Mesodermal cell (in vitro differentiated cells): Measurements from ENCODE around the gene PISD.

Experiments
- H3K27ac ChIP-seq: 2 replicates; pipeline ENCODE4 v1.7.0; 2013; ENCODE audit warnings: mild to moderate bottlenecking, low read depth, low read length, moderate library complexity; ENCODE audit not compliant: severe bottlenecking
- H3K36me3 ChIP-seq: 2 replicates; pipeline ENCODE4 v1.7.1; 2013; ENCODE audit warnings: mild to moderate bottlenecking, low read length, moderate library complexity; ENCODE audit not compliant: control insufficient read depth, insufficient read depth
- H3K4me1 ChIP-seq: one replicate; pipeline ENCODE4 v1.7.1; 2013; ENCODE audit warnings: mild to moderate bottlenecking, low read length; ENCODE audit not compliant: insufficient read depth, control insufficient read depth, poor library complexity, severe bottlenecking
- H3K4me3 ChIP-seq: 2 replicates; pipeline ENCODE4 v1.7.0; 2013; ENCODE audit warnings: low read length, control low read depth, mild to moderate bottlenecking; ENCODE audit not compliant: insufficient read depth, poor library complexity, severe bottlenecking; ENCODE audit errors: extremely low read depth
- H3K9me3 ChIP-seq: 2 replicates; pipeline ENCODE4 v1.7.1; 2013; ENCODE audit warnings: mild to moderate bottlenecking, low read length, moderate library complexity; ENCODE audit not compliant: control insufficient read depth
- WGBS, 2 experiments: methylation state at CpG; one replicate each; pipeline ENCODE4 v1.1.5; 2013; ENCODE audit warnings: missing lambda C conversion rate in 2 of 2; ENCODE audit not compliant: insufficient coverage in 2 of 2; 5-methylcytosine and 5-hydroxymethylcytosine counted together

Gene PISD

DNA sequence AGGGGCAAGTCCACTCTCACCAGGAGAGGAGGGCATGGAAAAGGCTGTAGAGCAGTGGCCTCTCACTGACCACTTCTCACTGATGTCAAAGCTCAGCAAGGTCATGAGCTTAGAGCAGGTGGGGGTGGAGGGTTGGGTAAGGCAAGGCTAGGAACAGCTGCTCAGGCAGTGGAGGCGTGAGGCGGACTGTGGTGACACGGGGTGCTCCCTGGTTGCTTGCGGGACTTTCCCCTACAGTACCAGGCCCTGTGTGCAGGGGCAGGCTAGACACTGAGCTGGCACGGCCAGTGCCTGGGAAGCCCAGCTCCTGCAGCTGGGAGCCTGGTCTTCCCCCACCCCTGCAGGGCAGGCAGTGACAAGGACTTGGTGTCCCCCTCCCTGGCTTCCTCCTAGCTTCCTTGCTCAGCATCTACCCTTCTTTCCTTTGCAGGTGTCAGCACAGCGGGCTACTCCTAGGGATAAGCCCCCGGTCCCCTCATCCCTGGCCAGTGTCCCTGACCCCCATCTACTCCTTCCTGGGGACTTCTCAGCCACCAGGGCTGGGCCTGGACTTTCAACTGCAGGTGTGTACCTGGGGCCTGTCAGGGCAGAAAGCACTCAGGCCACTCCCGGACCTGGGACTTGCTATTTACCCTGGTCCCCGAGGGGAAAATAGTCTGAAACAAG is 45.6 kb downstream of the PISD start:
- no peak overlapping the region for H3K27ac ChIP-seq
- no peak overlapping the region for H3K4me3 ChIP-seq
- H3K4me1 ChIP-seq, result no peaks in the 10 kb centered on the region
- peaks cover 49% of the 10 kb centered on the region for H3K36me3 ChIP-seq
- H3K9me3 ChIP-seq, result no peaks in the 10 kb centered on the region
- WGBS, 2 experiments, result 93 to 97% methylated on average over 5 to 9 of the region's 9 CpGs

DNA sequence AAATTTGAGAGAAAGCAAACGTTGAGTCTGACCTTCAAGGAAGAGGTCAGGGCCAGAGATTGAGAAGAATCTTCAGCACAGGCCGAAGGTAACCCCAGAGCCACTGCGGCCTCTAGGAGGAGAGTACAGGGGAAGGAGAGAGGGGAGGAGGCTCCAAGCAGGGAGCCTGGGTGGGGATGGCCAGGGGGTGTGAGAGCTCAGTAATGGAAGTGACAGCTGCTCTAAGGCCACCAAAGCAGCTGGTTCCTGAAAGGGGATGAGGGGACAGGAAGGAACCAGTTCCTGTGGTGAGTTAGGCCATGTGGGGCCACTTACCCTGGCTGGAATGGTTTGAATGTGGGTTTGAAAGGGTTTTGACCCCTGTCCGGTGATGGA is 46.1 kb downstream of the PISD start:
- Histone ChIP-seq H3K4me3 (no peak overlapping the region), H3K27ac (peak overlapping the region; percentile 59), H3K4me1 (no peaks in the 10 kb centered on the region), H3K9me3 (no peaks in the 10 kb centered on the region), H3K36me3 (peaks cover 45% of the 10 kb centered on the region)
- 87 to 91% methylated on average over 4 of the region's 4 CpGs for WGBS, 2 experiments

DNA sequence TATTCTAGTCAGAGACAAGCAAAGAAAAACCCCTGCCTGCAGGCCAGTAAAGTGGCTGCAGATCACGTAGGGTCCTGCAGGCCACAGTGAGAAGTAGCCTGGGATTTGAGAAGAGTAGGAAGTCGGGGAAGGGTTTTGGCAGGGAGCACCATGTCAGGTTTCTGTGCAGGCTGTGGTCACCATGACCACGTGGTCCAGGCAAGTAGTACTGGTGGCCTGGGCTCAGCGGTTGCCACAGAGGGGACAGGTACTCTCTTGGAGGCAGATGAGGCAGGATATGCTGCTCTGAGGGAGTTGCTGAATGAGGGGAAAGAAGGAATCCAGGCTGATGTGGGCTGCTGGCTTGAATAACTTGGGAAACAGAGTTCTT is 46.5 kb downstream of the PISD start:
- no peaks in the 10 kb centered on the region for H3K9me3 ChIP-seq
- H3K4me1 ChIP-seq, result no peaks in the 10 kb centered on the region
- H3K27ac ChIP-seq, result peak overlapping the region; percentile 59
- peaks cover 40% of the 10 kb centered on the region for H3K36me3 ChIP-seq
- 93 to 95% methylated on average over 4 of the region's 4 CpGs for WGBS, 2 experiments
- H3K4me3 ChIP-seq, result no peak overlapping the region

DNA sequence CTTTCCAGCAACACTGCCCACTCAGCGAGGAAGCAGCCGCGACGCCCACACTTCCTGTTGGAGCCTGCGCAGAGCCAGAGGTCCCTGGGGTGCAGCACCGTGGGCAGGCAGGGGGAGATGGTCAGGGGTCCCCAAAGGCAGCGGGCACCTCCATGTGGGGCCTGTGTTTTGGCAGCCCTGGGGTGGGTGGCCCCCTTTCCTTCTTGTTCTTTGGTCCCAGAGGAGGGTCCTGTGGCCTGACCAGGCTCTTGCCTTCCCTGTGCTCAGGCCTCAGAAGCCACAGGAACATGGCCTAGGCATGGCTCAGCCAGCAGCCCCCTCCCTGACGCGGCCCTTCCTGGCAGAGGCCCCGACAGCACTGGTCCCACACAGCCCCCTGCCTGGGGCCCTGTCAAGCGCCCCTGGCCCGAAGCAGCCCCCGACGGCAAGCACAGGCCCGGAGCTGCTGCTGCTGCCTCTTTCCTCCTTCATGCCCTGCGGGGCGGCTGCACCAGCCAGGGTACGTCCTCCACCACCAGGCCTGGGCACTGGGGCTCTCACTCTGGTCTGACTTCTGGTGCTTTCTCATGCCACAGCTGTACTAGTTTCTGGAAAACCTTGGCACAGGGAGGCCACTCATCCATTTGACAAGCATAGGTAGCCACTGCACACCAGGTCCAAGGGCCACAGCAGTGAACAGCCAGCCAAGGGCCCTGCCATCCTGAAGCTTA is 47.1 kb downstream of the PISD start:
- Histone ChIP-seq H3K36me3 (peaks cover 35% of the 10 kb centered on the region), H3K4me3 (no peak overlapping the region), H3K4me1 (no peaks in the 10 kb centered on the region), H3K9me3 (no peaks in the 10 kb centered on the region), H3K27ac (no peak overlapping the region)
- 93 to 98% methylated on average over 11 to 12 of the region's 18 CpGs for WGBS, 2 experiments

DNA sequence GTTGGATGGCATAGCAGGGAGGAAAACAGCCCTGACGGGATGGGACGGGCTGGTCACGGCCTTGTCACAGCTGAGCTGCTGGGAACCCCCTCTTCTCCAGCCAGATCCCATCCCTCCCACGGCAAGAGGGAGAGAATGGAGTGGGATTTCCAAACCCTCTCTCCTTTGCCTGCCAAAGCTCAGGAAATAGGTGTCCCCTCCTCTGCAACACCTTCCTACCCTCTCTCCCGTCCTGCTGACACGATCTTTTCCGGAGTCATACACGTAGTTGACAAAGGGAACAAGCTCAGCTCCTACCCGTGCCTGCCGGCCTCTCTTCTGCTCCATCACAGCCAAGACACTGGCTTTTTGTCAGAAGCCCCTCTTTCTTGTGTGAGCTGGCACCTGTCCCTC is 48.1 kb downstream of the PISD start:
- Histone ChIP-seq H3K4me1 (no peaks in the 10 kb centered on the region), H3K4me3 (no peak overlapping the region), H3K27ac (no peak overlapping the region), H3K9me3 (no peaks in the 10 kb centered on the region), H3K36me3 (peaks cover 25% of the 10 kb centered on the region)
- WGBS, 2 experiments, result 87 to 95% methylated on average over 3 to 6 of the region's 10 CpGs

DNA sequence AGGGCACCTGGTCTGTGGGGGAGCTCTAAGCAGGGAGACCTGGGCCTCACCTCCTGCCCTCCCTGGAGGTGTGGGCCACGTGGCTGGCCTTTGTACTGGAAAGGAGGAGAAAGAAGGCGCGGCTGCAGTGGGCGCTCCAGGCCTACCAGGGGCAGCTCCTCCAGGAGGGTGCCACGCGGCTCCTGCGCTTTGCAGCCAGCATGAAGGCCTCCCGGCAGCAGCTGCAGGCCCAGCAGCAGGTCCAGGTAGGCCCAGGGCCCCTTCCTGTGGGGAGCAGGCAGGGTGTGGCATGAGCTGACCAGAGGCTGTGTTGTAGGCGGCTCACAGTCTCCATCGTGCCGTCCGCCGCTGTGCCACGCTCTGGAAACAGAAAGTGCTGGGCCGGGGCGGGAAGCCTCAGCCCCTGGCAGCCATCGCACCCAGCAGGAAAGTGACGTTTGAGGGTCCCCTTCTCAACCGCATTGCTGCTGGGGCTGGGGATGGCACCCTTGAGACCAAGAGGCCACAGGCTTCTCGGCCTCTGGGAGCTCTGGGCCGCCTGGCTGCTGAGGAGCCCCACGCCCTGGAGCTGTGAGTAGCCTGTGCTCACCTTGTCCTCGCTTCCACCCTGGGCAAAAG is 48.6 kb downstream of the PISD start:
- Histone ChIP-seq H3K4me3 (no peak overlapping the region), H3K4me1 (no peaks in the 10 kb centered on the region), H3K27ac (no peak overlapping the region), H3K9me3 (no peaks in the 10 kb centered on the region), H3K36me3 (peaks cover 20% of the 10 kb centered on the region)
- 92 to 95% methylated on average over 17 to 23 of the region's 23 CpGs for WGBS, 2 experiments

DNA sequence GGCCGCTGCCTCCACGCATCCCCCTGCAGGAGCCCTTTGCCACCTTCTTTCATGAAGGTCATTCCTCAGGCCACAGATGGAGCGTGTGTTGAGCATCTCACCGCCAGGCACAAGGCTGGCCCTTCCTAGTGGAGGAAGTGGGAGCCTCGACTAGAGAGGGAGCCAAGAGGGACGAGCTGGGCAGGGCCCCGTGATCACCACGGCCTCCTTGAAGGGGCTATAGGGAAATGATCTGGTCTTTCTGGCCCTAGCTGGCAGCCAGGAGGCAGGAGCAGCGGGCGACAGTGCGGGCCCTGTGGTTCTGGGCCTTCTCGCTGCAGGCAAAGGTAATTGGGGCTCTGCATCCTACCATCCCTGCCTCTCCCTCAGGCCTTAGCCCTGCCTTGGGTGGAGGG is 49.1 kb downstream of the PISD start:
- 93 to 95% methylated on average over 8 of the region's 12 CpGs for WGBS, 2 experiments

DNA sequence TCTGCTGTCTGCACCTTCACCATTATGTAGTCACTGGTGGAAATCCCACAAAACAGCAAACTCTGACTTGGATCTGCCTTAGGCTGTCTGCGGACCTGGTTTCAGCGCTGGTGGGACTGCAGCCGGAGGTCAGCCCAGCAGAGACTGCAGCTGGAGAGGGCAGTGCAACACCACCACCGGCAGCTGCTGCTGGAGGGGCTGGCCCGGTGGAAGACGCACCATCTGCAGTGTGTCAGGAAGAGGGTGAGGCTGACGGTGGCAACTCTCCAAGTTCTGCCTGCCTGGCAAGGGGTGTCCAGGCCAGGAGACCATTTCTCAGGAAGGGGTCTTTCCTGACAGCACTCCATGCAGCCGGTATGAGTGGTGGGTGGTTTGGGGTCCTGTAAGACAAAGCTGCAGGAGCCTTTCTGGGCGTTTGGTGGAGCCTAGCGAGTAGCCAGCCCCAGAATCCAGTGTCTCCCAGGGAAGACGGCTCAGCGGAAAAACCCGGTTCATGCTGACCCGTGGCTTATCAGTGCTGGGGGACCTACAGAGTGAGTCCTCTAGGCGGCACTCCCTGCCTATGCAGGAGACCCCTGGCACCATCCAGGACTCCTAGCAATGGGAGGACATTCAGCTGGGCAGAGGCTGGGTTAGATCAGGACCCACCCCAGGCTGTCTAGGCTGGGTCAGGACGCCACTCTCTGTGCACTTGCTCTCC is 50.8 kb downstream of the PISD start:
- H3K27ac ChIP-seq, result no peak overlapping the region
- H3K36me3 ChIP-seq, result peaks cover 8% of the 10 kb centered on the region
- H3K4me1 ChIP-seq, result no peaks in the 10 kb centered on the region
- H3K9me3 ChIP-seq, result no peaks in the 10 kb centered on the region
- WGBS, 2 experiments, result 87 to 90% methylated on average over 16 of the region's 16 CpGs
- H3K4me3 ChIP-seq, result no peak overlapping the region

More for the DNA sequence above, 49.1 kb downstream of the PISD start:
- no peaks in the 10 kb centered on the region for H3K9me3 ChIP-seq
- no peak overlapping the region for H3K4me3 ChIP-seq
- H3K4me1 ChIP-seq, result no peaks in the 10 kb centered on the region
- H3K27ac ChIP-seq, result no peak overlapping the region
- peaks cover 18% of the 10 kb centered on the region for H3K36me3 ChIP-seq

DNA sequence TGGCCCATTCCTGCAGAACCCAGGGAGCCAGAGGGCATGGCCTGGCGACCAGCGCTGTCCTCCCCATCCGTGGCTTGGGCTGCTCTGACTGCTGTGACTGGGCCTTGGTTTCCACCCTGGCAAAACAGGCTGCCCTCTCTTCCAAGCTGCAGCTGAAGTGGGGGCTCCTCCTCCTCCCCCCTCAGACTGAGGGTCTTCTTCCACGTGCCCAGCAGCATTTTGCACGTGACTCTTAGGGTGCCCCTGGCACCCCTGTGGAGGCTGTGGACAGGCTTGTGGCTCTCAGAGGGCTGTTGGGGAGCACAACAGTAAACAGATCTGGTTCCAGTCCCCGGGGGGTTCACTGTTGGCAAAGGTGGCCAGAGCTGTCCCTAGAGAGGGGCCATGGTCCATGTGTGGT is 51.4 kb downstream of the PISD start:
- peaks cover 8% of the 10 kb centered on the region for H3K36me3 ChIP-seq
- no peak overlapping the region for H3K27ac ChIP-seq
- H3K4me3 ChIP-seq, result no peak overlapping the region
- H3K9me3 ChIP-seq, result no peaks in the 10 kb centered on the region
- WGBS, 2 experiments, result 91 to 97% methylated on average over 4 to 5 of the region's 6 CpGs
- H3K4me1 ChIP-seq, result no peaks in the 10 kb centered on the region

DNA sequence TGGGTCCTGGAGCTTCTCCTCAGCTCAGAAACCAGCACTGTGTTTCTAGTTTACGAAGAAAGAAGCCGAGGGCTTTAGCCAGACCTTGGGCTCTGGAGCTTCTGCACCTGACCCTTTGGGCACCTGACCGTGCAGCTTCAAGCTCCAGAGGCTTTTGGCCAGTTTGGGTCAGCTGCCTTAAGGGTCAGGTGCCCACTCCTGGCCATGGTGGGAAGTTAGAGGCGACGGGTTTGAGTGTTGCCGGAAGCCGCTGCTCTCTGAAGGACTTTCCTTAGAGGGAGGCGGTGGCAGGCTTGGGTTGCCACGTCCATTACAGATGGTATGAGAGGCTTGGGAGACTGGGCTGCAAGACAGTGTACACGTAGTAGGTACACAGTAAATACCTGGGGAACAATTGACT is 52.3 kb downstream of the PISD start:
- 91 to 92% methylated on average over 8 to 10 of the region's 10 CpGs for WGBS, 2 experiments
- Histone ChIP-seq H3K4me3 (no peak overlapping the region), H3K36me3 (peaks cover 8% of the 10 kb centered on the region), H3K27ac (no peak overlapping the region), H3K4me1 (no peaks in the 10 kb centered on the region), H3K9me3 (no peaks in the 10 kb centered on the region)
